Epithelial cell of esophagus (primary cell): ENCODE results near the gene C17orf107.

Experiments used
- DNase-seq: peaks from one replicate; pipeline ENCODE4 v3.0.0; 2010; ENCODE audit warnings: low read depth
- H3K4me3 ChIP-seq: 2 replicates; pipeline ENCODE4 v1.5.1; 2011; ENCODE audit warnings: mild to moderate bottlenecking, low read length, control low read depth
- TF ChIP-seq, protein P1 (sequence below): IDR thresholded peaks from 2 replicates; pipeline ENCODE4 v1.5.1; 2011; ENCODE audit warnings: low read depth, mild to moderate bottlenecking, low read length, control low read depth, inconsistent platforms; ENCODE audit not compliant: insufficient read depth; ENCODE audit errors: missing control alignments

The C17orf107 gene

DNA sequence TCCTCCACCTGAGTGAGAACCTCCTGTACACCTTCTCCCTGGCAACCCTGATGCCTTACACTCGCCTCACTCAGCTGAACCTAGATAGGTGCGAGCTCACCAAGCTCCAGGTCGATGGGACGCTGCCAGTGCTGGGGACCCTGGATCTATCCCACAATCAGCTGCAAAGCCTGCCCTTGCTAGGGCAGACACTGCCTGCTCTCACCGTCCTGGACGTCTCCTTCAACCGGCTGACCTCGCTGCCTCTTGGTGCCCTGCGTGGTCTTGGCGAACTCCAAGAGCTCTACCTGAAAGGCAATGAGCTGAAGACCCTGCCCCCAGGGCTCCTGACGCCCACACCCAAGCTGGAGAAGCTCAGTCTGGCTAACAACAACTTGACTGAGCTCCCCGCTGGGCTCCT is 33.4 kb downstream of the C17orf107 start:
- TF ChIP-seq, protein P1, sequence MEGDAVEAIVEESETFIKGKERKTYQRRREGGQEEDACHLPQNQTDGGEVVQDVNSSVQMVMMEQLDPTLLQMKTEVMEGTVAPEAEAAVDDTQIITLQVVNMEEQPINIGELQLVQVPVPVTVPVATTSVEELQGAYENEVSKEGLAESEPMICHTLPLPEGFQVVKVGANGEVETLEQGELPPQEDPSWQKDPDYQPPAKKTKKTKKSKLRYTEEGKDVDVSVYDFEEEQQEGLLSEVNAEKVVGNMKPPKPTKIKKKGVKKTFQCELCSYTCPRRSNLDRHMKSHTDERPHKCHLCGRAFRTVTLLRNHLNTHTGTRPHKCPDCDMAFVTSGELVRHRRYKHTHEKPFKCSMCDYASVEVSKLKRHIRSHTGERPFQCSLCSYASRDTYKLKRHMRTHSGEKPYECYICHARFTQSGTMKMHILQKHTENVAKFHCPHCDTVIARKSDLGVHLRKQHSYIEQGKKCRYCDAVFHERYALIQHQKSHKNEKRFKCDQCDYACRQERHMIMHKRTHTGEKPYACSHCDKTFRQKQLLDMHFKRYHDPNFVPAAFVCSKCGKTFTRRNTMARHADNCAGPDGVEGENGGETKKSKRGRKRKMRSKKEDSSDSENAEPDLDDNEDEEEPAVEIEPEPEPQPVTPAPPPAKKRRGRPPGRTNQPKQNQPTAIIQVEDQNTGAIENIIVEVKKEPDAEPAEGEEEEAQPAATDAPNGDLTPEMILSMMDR, result no peak
- DNase-seq, result no peak
- H3K4me3 ChIP-seq, result no peak overlapping the region

DNA sequence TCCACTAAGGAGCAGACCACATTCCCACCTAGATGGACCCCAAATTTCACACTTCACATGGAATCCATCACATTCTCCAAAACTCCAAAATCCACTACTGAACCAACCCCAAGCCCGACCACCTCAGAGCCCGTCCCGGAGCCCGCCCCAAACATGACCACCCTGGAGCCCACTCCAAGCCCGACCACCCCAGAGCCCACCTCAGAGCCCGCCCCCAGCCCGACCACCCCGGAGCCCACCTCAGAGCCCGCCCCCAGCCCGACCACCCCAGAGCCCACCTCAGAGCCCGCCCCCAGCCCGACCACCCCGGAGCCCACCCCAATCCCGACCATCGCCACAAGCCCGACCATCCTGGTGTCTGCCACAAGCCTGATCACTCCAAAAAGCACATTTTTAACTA is 34.3 kb downstream of the C17orf107 start:
- H3K4me3 ChIP-seq, result no peak overlapping the region
- no peak for DNase-seq
- TF ChIP-seq, protein P1, result no peak

DNA sequence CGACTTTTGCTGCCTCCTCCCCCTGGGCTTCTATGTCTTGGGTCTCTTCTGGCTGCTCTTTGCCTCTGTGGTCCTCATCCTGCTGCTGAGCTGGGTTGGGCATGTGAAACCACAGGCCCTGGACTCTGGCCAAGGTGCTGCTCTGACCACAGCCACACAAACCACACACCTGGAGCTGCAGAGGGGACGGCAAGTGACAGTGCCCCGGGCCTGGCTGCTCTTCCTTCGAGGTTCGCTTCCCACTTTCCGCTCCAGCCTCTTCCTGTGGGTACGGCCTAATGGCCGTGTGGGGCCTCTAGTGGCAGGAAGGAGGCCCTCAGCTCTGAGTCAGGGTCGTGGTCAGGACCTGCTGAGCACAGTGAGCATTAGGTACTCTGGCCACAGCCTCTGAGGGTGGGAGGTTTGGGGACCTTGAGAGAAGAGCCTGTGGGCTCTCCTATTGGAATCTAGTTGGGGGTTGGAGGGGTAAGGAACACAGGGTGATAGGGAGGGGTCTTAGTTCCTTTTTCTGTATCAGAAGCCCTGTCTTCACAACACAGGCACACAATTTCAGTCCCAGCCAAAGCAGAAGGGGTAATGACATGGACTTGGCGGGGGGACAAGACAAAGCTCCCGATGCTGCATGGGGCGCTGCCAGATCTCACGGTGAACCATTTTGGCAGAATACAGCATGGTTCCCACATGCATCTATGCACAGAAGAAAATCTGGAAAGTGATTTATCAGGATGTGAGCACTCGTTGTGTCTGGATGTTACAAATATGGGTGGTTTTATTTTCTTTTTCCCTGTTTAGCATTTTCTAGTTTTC is 35.0 kb downstream of the C17orf107 start:
- peak; percentile 49 for DNase-seq
- H3K4me3 ChIP-seq, result no peak overlapping the region
- TF ChIP-seq, protein P1, result peak; percentile 21

DNA sequence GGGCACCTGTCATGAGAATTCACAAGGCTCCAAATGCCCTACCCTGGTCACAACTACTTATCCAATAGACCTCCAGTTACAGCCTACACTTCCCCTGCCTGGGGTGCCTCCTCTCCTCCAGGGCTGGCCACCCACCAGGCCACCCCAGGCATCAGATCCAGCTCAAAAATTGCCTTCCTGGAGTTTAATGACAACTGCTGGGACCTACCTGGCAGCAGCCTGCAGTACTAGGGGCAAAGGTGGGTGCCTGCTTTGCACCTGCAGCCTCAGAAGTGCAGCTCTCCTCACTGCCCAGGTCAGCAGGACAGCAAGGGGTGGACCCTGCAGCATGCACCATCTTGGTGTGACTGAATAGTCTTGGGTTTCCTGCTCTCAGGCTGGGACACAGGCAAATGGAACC is 36.3 kb downstream of the C17orf107 start:
- DNase-seq, result no peak
- no peak overlapping the region for H3K4me3 ChIP-seq
- TF ChIP-seq, protein P1, result no peak

DNA sequence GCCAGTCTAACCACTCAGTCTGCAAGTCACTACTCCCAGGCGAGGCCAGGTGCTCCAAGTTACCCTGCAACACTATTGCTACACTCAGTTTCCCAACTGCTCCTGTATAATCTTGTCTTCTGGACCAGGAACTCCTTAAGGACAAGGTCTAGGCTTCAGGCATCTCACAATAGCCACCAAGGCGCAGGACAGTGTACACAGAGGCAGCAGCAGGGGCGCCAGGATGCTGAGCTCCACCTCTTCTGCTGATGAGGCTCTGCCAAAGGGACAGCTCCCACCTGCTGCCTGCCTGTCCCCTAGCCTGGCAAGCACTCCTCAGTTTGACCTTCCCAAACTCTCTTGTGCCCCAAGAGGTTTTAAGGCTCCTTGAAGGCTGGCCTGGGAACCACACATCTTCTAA is 37.1 kb downstream of the C17orf107 start:
- TF ChIP-seq, protein P1, result no peak
- H3K4me3 ChIP-seq, result no peak overlapping the region
- DNase-seq, result no peak

DNA sequence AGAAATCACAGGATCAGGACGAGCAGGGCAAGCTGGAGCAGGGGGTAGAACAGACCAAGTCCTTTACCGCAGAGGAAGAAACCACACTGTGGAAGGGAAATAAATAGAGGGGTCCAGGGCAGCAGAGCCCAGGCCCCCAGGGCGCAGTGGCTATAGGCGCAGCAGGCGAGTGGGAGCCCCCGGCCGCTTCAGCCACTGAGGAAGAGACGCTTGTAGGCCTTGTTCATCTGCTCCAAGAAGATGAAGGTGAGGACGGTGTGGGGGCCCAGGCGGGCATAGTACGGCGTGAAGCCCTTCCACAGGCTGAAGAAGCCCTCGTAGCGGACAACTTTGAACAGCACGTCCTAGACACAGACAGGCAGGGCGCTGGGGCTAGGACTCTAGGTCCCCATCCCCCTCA is 38.2 kb downstream of the C17orf107 start:
- DNase-seq, result no peak
- TF ChIP-seq, protein P1, result no peak
- H3K4me3 ChIP-seq, result no peak overlapping the region

DNA sequence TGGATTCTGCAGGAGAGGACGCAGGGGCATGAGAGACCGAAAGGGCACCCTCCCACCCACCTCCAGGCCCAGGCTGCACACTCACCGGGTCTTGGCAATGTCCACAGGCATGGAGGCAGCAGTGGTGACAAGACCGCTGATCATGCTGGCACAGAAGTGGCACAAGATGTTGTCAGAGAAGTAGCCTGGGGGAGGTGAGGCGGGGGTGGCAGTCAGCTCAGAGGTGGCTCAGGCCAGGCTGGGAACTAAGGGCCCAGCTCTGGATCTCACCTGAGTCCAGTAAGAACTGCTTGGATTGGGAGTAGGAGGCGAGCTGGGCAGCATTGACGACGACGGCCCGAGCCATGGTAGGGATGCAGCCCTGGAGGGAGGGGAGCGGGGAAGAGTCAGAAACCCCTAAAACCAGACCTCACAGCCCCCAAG is 38.7 kb downstream of the C17orf107 start:
- TF ChIP-seq, protein P1, result no peak
- no peak for DNase-seq
- H3K4me3 ChIP-seq, result no peak overlapping the region
